ENCODE results near the gene UNC5C.

DNA sequence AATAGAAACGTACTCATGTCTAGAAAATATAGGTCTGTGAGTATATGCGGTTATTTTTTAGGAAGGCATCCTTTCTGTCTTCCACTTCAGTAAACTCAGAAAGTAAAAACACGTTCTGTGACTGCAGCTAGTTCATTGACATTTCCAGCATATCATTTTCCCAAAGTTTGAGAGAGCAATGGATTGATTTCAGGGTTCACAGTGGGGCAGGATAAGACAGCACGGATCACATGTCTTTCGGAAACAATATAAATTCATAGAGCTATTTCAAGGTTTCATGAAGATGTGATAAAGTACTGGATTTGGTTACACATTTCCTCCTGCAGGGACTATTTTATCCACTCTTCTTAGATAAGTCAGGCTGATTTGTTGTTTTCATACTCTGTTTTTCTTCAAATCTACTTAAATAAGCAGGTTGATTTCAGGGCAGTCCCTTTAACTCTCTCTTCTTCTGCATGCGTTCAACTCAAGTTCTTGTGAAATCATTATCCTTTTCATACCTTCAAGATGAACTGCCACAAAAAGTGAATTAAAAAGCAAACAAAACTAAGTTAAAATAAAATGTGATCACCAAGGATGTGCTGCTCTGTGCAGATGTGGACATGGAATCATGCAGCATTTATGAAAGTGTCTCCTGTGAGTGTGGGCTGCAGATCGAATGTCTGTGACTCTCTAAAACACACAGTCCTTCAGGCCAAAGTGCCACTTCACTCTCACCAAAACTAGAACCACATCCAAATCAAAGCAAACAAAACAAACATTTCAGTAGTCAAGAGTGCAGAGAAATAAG lies 187.7 kb downstream of the UNC5C start:
- TF ChIP-seq CTCF (IDR thresholded peaks at IDR 0.05): no peak
- no peak for TF ChIP-seq POLR2A (IDR thresholded peaks at IDR 0.05; ENCODE audit: low read depth)
- TF ChIP-seq POLR2AphosphoS5 (IDR thresholded peaks at IDR 0.05): no peak
- no peak for TF ChIP-seq EP300 (IDR thresholded peaks at IDR 0.05)
